Epithelial cell of esophagus (primary cell): ENCODE data around the gene TBC1D21.
A peak's percentile ranks its signal among the peaks of the same experiment; 100 is the strongest.

ENCODE experiments used
- DNase-seq: peaks from one replicate; pipeline ENCODE4 v3.0.0; 2010; ENCODE audit warnings: low read depth
- H3K4me3 ChIP-seq: 2 replicates; pipeline ENCODE4 v1.5.1; 2011; ENCODE audit warnings: mild to moderate bottlenecking, low read length, control low read depth
- TF ChIP-seq, protein P1 (sequence below): IDR thresholded peaks from 2 replicates; pipeline ENCODE4 v1.5.1; 2011; ENCODE audit warnings: low read depth, mild to moderate bottlenecking, low read length, control low read depth, inconsistent platforms; ENCODE audit not compliant: insufficient read depth; ENCODE audit errors: missing control alignments

TBC1D21 gene

DNA sequence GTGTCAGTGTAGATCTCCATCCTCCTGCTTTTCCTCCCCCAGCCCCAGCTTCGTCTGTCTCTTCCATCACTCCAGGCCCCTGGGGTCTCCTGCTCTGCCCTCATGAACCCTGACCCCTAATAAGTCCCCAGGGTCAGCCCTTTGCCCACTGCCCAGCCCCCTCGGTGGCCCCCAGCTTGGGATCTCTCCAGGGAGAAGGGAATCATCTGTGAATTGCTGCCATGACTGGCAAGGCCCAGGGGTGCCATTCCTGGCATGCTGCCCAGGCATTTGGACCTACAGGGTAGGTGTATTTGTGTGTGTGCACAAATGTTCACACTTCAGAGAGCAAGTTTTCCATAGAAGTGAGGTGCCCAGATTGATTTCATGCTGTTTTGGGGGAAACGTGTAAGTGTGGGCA, 5.9 kb upstream of the TBC1D21 start:
- TF ChIP-seq, protein P1, sequence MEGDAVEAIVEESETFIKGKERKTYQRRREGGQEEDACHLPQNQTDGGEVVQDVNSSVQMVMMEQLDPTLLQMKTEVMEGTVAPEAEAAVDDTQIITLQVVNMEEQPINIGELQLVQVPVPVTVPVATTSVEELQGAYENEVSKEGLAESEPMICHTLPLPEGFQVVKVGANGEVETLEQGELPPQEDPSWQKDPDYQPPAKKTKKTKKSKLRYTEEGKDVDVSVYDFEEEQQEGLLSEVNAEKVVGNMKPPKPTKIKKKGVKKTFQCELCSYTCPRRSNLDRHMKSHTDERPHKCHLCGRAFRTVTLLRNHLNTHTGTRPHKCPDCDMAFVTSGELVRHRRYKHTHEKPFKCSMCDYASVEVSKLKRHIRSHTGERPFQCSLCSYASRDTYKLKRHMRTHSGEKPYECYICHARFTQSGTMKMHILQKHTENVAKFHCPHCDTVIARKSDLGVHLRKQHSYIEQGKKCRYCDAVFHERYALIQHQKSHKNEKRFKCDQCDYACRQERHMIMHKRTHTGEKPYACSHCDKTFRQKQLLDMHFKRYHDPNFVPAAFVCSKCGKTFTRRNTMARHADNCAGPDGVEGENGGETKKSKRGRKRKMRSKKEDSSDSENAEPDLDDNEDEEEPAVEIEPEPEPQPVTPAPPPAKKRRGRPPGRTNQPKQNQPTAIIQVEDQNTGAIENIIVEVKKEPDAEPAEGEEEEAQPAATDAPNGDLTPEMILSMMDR: no peak
- DNase-seq: no peak
- no peak overlapping the region for H3K4me3 ChIP-seq

DNA sequence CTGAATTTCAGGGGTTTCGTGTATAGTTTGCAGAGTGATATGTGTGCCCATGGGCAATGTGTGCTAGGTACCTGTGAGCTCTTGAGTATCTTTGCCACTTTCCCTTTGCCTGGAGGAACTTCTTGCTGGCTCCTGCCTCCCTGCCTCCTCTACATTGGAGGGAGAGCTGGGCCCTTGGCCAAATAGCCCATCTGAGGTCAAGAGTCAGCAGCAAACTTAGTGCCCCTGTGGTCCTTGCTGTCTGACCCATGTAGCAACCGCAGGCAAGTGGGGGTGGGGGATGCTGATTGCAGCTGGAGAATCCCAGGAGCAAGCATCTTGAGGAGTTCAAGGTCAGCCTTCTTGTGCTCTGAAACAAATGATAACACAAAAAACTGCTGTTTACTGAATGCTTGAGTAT, 5.4 kb upstream of the TBC1D21 start:
- TF ChIP-seq, protein P1: no peak
- no peak overlapping the region for H3K4me3 ChIP-seq
- no peak for DNase-seq

DNA sequence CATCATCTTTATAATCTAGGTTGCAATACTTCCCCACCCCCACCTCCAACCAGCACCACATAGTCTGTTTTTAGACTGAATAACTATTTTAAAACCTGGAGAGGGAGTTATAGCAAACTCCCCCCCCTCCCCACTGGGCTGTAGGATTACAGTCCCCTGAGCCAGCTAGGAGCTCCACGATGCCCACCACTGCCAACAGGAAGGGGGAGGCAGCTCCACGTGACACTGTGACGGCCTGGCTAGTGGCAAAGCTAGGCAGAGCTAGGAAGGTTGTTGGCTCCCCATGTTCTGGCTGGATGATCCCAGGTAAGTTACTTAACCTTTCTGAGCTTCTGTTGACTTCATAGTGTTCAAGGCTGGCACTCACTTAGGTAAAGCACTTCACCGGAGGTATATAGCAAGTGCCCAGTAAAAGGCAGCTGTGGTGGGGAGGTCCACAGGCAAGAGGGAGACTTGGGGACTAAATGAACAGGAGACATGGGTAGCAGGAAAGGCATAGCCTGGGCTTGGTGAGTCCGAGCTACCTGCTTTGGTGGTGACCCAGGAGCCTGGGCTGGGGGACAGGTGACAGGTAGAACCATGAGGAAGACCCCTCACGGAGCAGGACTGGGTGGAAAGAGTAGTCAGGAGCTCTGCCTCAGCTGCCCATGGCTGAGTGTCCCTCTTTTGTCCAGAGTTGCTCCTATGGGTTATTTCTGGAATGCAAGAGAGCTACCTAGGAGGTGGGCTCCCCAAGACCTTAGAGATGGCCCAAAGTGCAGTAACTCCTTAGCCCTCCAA, 4.0 kb upstream of the TBC1D21 start:
- TF ChIP-seq, protein P1: no peak
- no peak overlapping the region for H3K4me3 ChIP-seq
- no peak for DNase-seq

DNA sequence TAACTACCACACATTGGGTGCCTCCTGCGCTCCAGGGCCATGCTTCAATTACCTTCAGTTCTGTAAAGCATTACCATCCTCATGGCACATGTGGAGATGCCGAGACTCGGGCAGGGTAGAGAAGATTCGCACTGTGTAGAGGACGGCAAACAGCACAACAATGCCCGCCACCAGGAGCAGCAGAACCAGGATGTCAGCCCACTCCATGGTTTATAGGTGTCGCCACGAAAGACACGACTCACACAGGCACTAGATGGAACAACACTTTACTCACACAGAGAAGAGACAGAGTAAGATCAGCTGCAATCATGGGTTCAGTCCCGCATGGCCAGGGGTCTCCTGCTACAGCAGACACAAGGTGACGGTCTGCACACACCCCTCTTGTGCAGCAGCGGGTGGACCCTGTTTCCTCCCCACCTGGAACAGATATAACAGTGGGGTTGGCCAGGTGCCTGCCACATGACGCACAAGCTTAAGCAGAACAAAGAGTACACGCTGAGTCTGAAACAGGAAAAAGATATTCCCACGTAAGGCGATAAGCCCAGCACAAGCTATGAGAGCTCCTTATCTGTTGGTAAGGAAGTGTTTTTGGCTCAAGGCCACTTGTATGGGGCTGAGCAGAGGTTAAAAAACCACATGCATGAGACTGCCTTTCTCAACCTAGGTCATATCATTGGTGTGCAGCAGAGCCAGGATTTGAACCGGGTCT, 2.5 kb upstream of the TBC1D21 start:
- no peak overlapping the region for H3K4me3 ChIP-seq
- TF ChIP-seq, protein P1: no peak
- DNase-seq: peak; percentile 20

DNA sequence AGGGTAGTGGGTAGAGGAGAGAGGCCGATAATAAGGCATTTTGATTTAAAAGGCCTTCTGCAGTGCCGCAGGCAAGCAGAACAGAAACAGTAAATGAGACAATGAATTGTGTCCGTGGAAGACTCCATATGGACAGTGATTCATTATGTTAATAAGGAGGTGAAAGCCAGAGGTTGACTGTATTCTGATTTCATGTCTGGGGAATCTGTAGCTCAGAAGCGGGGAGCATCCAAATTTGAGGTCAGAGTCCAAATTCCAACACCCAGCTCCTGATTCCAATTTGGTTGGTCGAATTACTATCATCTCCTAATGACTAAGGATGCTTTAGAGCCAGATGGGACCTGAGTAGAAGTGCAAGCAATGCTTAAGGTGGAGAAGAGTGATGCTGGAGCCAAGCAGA, 1.0 kb upstream of the TBC1D21 start:
- peak; percentile 12 for DNase-seq
- TF ChIP-seq, protein P1: no peak

DNA sequence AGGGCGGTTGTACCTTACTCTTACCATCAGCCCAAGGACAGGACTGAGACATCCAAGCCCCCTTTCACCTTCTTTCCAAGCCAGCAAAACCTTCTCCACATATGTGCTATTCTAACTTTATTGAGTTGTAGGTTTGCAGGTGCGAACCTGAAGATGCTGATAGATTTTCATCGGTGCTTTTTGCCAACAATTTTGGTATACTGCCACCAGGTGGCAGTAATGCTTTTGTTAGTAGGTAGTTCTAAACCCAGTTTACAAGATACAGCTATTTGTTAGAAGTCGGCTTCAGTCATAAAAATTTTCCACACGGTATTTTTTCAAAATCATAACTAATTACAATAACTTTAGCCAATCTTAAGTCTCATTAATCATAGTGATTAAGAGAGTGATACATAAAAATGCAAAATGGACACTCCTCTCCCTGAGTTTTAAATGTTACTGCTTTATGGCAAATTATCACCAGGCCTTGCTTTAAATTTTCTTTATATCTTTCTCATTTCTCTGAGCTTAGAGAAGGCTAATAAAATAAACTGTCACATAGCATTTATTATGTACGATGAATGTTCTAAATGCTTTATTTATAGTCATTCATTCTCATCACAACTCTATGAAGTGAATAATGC, 636 bp downstream of the TBC1D21 start:
- peak; percentile 67 for DNase-seq

More for the DNA sequence above, 1.0 kb upstream of the TBC1D21 start:
- H3K4me3 ChIP-seq: no peak overlapping the region

More for the DNA sequence above, 636 bp downstream of the TBC1D21 start:
- no peak overlapping the region for H3K4me3 ChIP-seq
- TF ChIP-seq, protein P1: peak; percentile 67
